HepG2 (cell line): ENCODE results near the gene ZNF865. TPM values are rescaled to one million over a fixed set of nuclear protein-coding genes. Genes with fewer than 3 reads are reported as not detected.

Experiments used
- AGO1 ChIP-seq: fragments of 200-400 bp; formaldehyde crosslinking; IDR thresholded peaks from 2 replicates; pipeline ENCODE4 v1.6.1; 2017; ENCODE audit warnings: mild to moderate bottlenecking, low read depth, low read length, moderate library complexity; ENCODE audit not compliant: poor library complexity, severe bottlenecking
- ARID3A ChIP-seq: IDR thresholded peaks from 2 replicates; pipeline ENCODE4 v1.6.1; 2012; ENCODE audit warnings: low read depth, low read length, improper control_type of control experiment
- FIP1L1 ChIP-seq: fragments of 200-400 bp; formaldehyde crosslinking; IDR thresholded peaks from 2 replicates; pipeline ENCODE4 v1.6.1; 2018; ENCODE audit warnings: low read depth, mild to moderate bottlenecking, low read length, moderate library complexity, borderline replicate concordance; ENCODE audit not compliant: insufficient read depth
- MAFG ChIP-seq: sonication (generic); formaldehyde crosslinking; IDR thresholded peaks from 2 replicates; pipeline ENCODE4 v1.5.1; 2020; ENCODE audit warnings: mild to moderate bottlenecking, missing genetic modification reagents
- NCOA2 ChIP-seq: sonication (generic); formaldehyde crosslinking; IDR thresholded peaks from 2 replicates; pipeline ENCODE4 v1.8.0; 2022; ENCODE audit warnings: inconsistent platforms
- RAD51 ChIP-seq: fragments of 450-650 bp; IDR thresholded peaks from 2 replicates; pipeline ENCODE4 v1.6.1; 2016; ENCODE audit warnings: borderline replicate concordance
- RARA ChIP-seq: IDR thresholded peaks from 2 replicates; pipeline ENCODE4 v1.6.1; 2016; ENCODE audit warnings: missing genetic modification reagents, missing compliant biosample characterization
- SP5 ChIP-seq: IDR thresholded peaks from 2 replicates; pipeline ENCODE4 v1.6.1; 2016; ENCODE audit warnings: low read depth, borderline replicate concordance
- XRCC5 ChIP-seq: fragments of 200-400 bp; formaldehyde crosslinking; optimal IDR thresholded peaks from 2 replicates; pipeline ENCODE3; 2017; ENCODE audit warnings: mild to moderate bottlenecking, low read length
- ZNF224 ChIP-seq: sonication (generic); formaldehyde crosslinking; IDR thresholded peaks from 2 replicates; pipeline ENCODE4 v1.5.0; 2020; ENCODE audit warnings: mild to moderate bottlenecking, missing genetic modification reagents
- ZNF430 ChIP-seq: sonication (generic); formaldehyde crosslinking; IDR thresholded peaks from 2 replicates; pipeline ENCODE4 v1.9.0; 2021; ENCODE audit warnings: mild to moderate bottlenecking, missing genetic modification reagents
- ZNF574 ChIP-seq: sonication (generic); formaldehyde crosslinking; IDR thresholded peaks from 2 replicates; pipeline ENCODE4 v1.4.0; 2020; ENCODE audit warnings: missing genetic modification reagents
- ZNF589 ChIP-seq: sonication (generic); formaldehyde crosslinking; conservative IDR thresholded peaks from 2 replicates; pipeline ENCODE4 v1.8.0; 2022; ENCODE audit warnings: mild to moderate bottlenecking, moderate library complexity, missing genetic modification reagents
- ZNF614 ChIP-seq: IDR thresholded peaks from 2 replicates; pipeline ENCODE4 v1.6.1; 2018; ENCODE audit warnings: missing biosample characterization, missing genetic modification reagents, inconsistent platforms, borderline replicate concordance
- ZNF646 ChIP-seq: sonication (generic); formaldehyde crosslinking; IDR thresholded peaks from 2 replicates; pipeline ENCODE4 v1.9.0; 2021; ENCODE audit warnings: mild to moderate bottlenecking, missing genetic modification reagents
- ZNF784 ChIP-seq: sonication (generic); formaldehyde crosslinking; IDR thresholded peaks from 2 replicates; pipeline ENCODE4 v1.5.1; 2020; ENCODE audit warnings: missing genetic modification reagents, mild to moderate bottlenecking, borderline replicate concordance
- ZSCAN21 ChIP-seq: sonication (generic); formaldehyde crosslinking; IDR thresholded peaks from 2 replicates; pipeline ENCODE4 v1.8.0; 2022; ENCODE audit warnings: mild to moderate bottlenecking, missing genetic modification reagents, moderate library complexity, borderline replicate concordance
- ZSCAN29 ChIP-seq: sonication (generic); formaldehyde crosslinking; conservative IDR thresholded peaks from 2 replicates; pipeline ENCODE4 v1.4.0; 2020; ENCODE audit warnings: mild to moderate bottlenecking, missing genetic modification reagents
- polyA plus RNA-seq, 8 experiments: library from polyadenylated mRNA; depleted of rRNA in 3 of 8; stranded (reverse) in 7 of 8; unstranded in 1 of 8; fragments of >200 nt; fragmentation: Illumina TruSeq in 4 of 8; extraction: Trizol in 4 of 8; gene quantifications; 2 replicates each; pipeline versions ENCODE4 v1.2.1 to v1.2.3, GENCODE V29; 2011 to 2016; ENCODE audit warnings: low read depth in 4 of 8, missing spikeins in 1 of 8, mixed read lengths in 1 of 8; ENCODE audit not compliant: insufficient read depth in 1 of 8
- total RNA-seq, 5 experiments: library from RNA; depleted of rRNA; stranded (reverse); fragments of >200 nt; fragmentation: Illumina TruSeq; extraction: Trizol; gene quantifications; 2 replicates each; pipeline ENCODE4 v1.2.3, GENCODE V29; 2016; ENCODE audit warnings: low read depth in 1 of 5

The ZNF865 gene
- total and polyA plus RNA-seq, 2 of the 13 experiments (the other 11 are each of a cell fraction or from before 2014, with no cell fraction given) = 0.93 to 1.0 TPM

- TF ChIP-seq XRCC5 = no peak
- TF ChIP-seq ZNF430 (CRISPR knock-in tag) = no peak
- TF ChIP-seq NCOA2 (CRISPR knock-in tag) = 0 out of 2 replicates have a peak, but pooled peaks have one; percentile 12
- TF ChIP-seq ZNF589 (CRISPR knock-in tag) = 0 out of 2 replicates have a peak, but pooled peaks have one; percentile 64
- TF ChIP-seq ZNF574 = no peak
- TF ChIP-seq AGO1 = no peak
- TF ChIP-seq SP5 (CRISPR knock-in tag) = no peak
- no peak for TF ChIP-seq ZNF784
- TF ChIP-seq ZNF224 (CRISPR knock-in tag) = no peak; the same call in 1 of the 2 replicates
- TF ChIP-seq ZNF646 (CRISPR knock-in tag) = no peak
- TF ChIP-seq FIP1L1 = no peak
- TF ChIP-seq ZSCAN21 = peak; percentile 28; the same call in 1 of the 2 replicates
- no peak for TF ChIP-seq ZNF614
- no peak for TF ChIP-seq RARA
- no peak for TF ChIP-seq ARID3A
- TF ChIP-seq MAFG (CRISPR knock-in tag) = no peak
- no peak for TF ChIP-seq RAD51
- TF ChIP-seq ZSCAN29 = no peak
Observed at GRCh38 chr19:55640043-55640576, 34.7 kb downstream of the ZNF865 start (continued).
